ENCODE data around the gene CDRT4. TPM values are rescaled to one million over a fixed set of nuclear protein-coding genes. Genes with fewer than 3 reads are reported as not detected.
"Not testable (repeated sequence)": the region's sequence is repeated elsewhere in the genome, so short reads cannot be mapped to it uniquely, and the experiment has no call there.

Gene CDRT4
- total RNA-seq, 1 donor from 2014 or later, result 4.2 TPM

- no peak overlapping the region for H3K27ac ChIP-seq
- peaks cover 26% of the 10 kb centered on the region for H3K4me1 ChIP-seq
- TF ChIP-seq POLR2AphosphoS5 (IDR thresholded peaks at IDR 0.05; ENCODE audit: insufficient read depth in 1 of 2, low read depth in 1 of 2) (no peak), CTCF (IDR thresholded peaks at IDR 0.05) (no peak), POLR2A (IDR thresholded peaks at IDR 0.05) (no peak)
- intact Hi-C loops (cut with DNase I), result loop anchor here (10.0 kb wide), 1 partner anchor 103 kb away; no protein-coding TSS in a partner anchor
- no peak for DNase-seq (ENCODE audit: extremely low spot score in 2 of 2)
- no peaks in the 10 kb centered on the region for H3K36me3 ChIP-seq
- no peak overlapping the region for H3K4me3 ChIP-seq
- H3K9me3 ChIP-seq, result no peaks in the 10 kb centered on the region
- H3K27me3 ChIP-seq, result no peaks in the 10 kb centered on the region
These were observed 40.5 kb upstream of the CDRT4 start for GRCh38 chr17:15507896-15508295.

GRCh38 chr17:15507001-15507400, 39.6 kb upstream of the CDRT4 start:
- Histone ChIP-seq H3K36me3 (no peaks in the 10 kb centered on the region), H3K27ac (no peak overlapping the region), H3K4me1 (peaks cover 24% of the 10 kb centered on the region), H3K27me3 (no peaks in the 10 kb centered on the region), H3K4me3 (no peak overlapping the region), H3K9me3 (no peaks in the 10 kb centered on the region)
- TF ChIP-seq POLR2A (IDR thresholded peaks at IDR 0.05), result no peak
- intact Hi-C loops (cut with DNase I), result loop anchor here (10.0 kb wide), 1 partner anchor 102 kb away; no protein-coding TSS in a partner anchor
- no peak for DNase-seq (ENCODE audit: extremely low spot score in 2 of 2)

DNA sequence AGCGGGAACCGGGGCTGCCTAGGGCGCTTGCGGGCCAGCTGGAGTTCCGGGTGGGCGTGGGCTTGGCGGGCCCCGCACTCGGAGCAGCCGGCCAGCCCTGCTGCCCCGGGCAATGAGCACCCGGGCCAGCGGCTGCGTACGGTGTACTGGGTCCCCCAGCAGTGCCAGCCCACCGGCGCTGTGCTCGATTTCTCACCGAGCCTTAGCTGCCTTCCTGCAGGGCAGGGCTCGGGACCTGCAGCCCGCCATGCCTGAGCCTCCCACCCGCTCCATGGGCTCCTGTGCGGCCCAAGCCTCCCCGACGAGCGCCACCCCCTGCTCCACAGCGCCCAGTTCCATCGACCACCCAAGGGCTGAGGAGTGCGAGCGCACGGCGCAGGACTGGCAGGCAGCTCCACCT, 38.3 kb upstream of the CDRT4 start:
- not testable (repeated sequence) for H3K4me3 ChIP-seq; H3K27me3 ChIP-seq; H3K27ac ChIP-seq; DNase-seq (ENCODE audit: extremely low spot score in 2 of 2); H3K9me3 ChIP-seq; H3K36me3 ChIP-seq
- H3K4me1 ChIP-seq, result peaks cover 28% of the 10 kb centered on the region
- intact Hi-C loops (cut with DNase I), result loop anchor here (10.0 kb wide), 1 partner anchor 101 kb away; no protein-coding TSS in a partner anchor

DNA sequence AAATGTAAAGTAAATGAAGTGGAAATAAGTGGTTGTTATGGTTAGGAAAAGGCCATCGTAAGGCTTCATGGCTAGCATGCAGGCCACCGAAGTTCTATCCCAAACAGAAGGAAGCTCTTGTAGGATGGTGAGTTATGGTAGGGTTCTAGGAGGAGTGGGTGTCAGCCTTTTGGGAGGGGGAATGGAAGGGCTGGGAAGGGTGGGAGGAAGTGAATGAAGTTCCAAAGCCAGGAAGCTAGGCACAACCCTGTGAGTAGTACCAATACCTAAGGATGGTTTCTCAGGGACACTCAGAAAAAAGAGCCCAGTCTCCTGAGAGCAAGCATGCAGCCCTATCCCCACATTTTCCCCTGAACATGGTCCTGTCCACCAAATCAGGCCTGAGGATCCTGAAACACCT, 36.3 kb upstream of the CDRT4 start:
- intact Hi-C loops (cut with DNase I), result loop anchor here (5.0 to 10.0 kb wide), 2 partner anchors 46 to 99 kb away; no protein-coding TSS in a partner anchor
- TF ChIP-seq POLR2A (IDR thresholded peaks at IDR 0.05) (no peak), CTCF (IDR thresholded peaks at IDR 0.05) (no peak), POLR2AphosphoS5 (IDR thresholded peaks at IDR 0.05; ENCODE audit: insufficient read depth in 1 of 2, low read depth in 1 of 2) (no peak)
- Histone ChIP-seq H3K4me1 (peaks cover 16% of the 10 kb centered on the region), H3K4me3 (no peak overlapping the region), H3K36me3 (no peaks in the 10 kb centered on the region), H3K27ac (no peak overlapping the region), H3K27me3 (no peaks in the 10 kb centered on the region), H3K9me3 (no peaks in the 10 kb centered on the region)
- DNase-seq (ENCODE audit: extremely low spot score in 2 of 2), result no peak

DNA sequence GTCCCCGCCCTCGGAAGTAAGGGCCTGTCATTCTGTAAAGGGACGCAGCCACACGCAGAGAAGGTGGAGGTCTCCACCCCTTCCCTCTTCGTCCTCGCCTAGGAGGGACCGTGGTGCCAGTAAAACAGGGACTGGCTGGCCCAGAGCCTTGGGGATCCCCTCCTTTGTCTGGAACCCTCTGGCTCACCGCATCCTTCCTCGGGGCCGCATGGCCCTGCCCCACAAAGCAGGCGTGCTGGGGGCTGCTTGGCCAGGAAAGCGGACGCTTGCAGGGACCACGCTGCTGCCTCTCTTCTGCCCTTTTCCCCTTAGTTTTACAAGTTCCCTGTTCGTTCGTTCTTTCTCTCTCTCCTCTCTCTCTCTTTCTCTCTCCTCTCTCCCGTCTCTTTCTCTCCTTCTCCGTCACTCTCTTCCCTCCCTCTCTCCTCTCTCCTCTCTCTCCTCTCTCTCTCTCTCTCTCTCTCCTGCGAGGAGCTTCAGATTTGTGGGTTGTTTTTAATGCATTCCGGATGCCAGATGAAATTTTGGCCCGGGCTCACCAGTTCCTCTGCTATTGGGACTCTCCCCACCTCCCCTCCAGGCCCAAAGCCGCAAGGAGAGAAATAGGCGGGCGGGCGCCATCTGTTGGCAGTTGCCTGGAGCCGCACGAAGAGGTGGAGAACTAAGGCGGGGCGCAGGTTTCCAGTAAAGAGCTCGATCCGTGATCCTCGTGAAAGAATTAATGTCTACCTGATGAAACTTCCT, 35.1 kb upstream of the CDRT4 start:
- Histone ChIP-seq H3K9me3 (no peaks in the 10 kb centered on the region), H3K27me3 (no peaks in the 10 kb centered on the region), H3K27ac (peak overlapping the region; percentile 88), H3K4me1 (peaks cover 16% of the 10 kb centered on the region), H3K4me3 (peak overlapping the region; percentile 30 to 34), H3K36me3 (no peaks in the 10 kb centered on the region)
- peak; percentile 60 to 89 (median 76) for TF ChIP-seq CTCF (IDR thresholded peaks at IDR 0.05)
- peak; percentile 57 to 76 for TF ChIP-seq POLR2AphosphoS5 (IDR thresholded peaks at IDR 0.05; ENCODE audit: insufficient read depth in 1 of 2, low read depth in 1 of 2)
- no peak for TF ChIP-seq POLR2A (IDR thresholded peaks at IDR 0.05)
- DNase-seq (ENCODE audit: extremely low spot score in 2 of 2), result peak in 1 of 2 donors; percentile 94
- intact Hi-C loops (cut with DNase I), result loop anchor here (1.0 to 10.0 kb wide), 3 partner anchors 45 to 241 kb away; no protein-coding TSS in a partner anchor

- no peaks in the 10 kb centered on the region for H3K36me3 ChIP-seq
- no peak for DNase-seq (ENCODE audit: extremely low spot score in 2 of 2)
- TF ChIP-seq POLR2A (IDR thresholded peaks at IDR 0.05) (no peak), CTCF (IDR thresholded peaks at IDR 0.05) (no peak), POLR2AphosphoS5 (IDR thresholded peaks at IDR 0.05; ENCODE audit: insufficient read depth in 1 of 2, low read depth in 1 of 2) (no peak)
- intact Hi-C loops (cut with DNase I), result loop anchor here (1.0 to 10.0 kb wide), 3 partner anchors 44 to 240 kb away; no protein-coding TSS in a partner anchor
- H3K4me3 ChIP-seq, result no peak overlapping the region
- no peaks in the 10 kb centered on the region for H3K27me3 ChIP-seq
- H3K27ac ChIP-seq, result peak overlapping the region; percentile 88
- no peaks in the 10 kb centered on the region for H3K9me3 ChIP-seq
- H3K4me1 ChIP-seq, result peaks cover 16% of the 10 kb centered on the region
These were observed 34.4 kb upstream of the CDRT4 start for GRCh38 chr17:15501793-15502192.
